C4-2B (cell line): Measurements from ENCODE around the gene NTRK1.

Experiments
- ZFX ChIP-seq: fragments of 450-650 bp; IDR thresholded peaks from 2 replicates; pipeline ENCODE4 v1.6.1; 2017
- TF ChIP-seq, protein P1 (sequence below): fragments of 450-650 bp; conservative IDR thresholded peaks from 2 replicates; pipeline ENCODE4 v1.5.1; 2017; ENCODE audit warnings: mild to moderate bottlenecking

- TF ChIP-seq, protein P1, sequence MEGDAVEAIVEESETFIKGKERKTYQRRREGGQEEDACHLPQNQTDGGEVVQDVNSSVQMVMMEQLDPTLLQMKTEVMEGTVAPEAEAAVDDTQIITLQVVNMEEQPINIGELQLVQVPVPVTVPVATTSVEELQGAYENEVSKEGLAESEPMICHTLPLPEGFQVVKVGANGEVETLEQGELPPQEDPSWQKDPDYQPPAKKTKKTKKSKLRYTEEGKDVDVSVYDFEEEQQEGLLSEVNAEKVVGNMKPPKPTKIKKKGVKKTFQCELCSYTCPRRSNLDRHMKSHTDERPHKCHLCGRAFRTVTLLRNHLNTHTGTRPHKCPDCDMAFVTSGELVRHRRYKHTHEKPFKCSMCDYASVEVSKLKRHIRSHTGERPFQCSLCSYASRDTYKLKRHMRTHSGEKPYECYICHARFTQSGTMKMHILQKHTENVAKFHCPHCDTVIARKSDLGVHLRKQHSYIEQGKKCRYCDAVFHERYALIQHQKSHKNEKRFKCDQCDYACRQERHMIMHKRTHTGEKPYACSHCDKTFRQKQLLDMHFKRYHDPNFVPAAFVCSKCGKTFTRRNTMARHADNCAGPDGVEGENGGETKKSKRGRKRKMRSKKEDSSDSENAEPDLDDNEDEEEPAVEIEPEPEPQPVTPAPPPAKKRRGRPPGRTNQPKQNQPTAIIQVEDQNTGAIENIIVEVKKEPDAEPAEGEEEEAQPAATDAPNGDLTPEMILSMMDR = no peak
- no peak for TF ChIP-seq ZFX
These were observed 38.5 kb downstream of the NTRK1 start for GRCh38 chr1:156898971-156899664.
